Stimulated activated CD8-positive, alpha-beta memory T cell treated with anti-CD3 and anti-CD28 coated beads, Interleukin-15, amount 100 ng/mL, for 1 hour (primary cell): Measurements from ENCODE around the gene BRD4.

Source experiments
- DNase-seq: peaks from one replicate; pipeline ENCODE4 v3.0.0-alpha.2; 2020; ENCODE audit warnings: low read depth

BRD4 gene

DNA sequence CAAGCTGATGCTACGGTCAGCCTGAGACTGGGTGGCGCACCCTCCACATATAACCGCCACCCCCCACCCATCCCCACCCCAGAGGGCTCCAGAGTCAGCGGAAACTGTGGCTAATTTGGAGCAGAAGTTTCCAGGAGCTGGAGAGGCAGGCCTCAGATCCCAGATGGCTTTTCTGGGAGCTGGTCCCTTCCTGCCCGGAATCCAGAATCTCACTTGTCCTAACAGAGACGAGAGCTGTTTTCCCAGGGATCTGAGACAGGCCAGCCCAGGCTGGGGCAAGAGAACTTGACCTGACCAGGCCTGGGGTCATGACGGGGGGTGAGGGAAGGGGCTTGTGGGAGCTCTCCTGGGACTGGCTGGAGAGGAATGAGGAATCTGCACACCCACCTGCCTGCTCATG is 106.6 kb downstream of the BRD4 start:
- no peak for DNase-seq

GRCh38 chr19:15223649-15224361 is 108.5 kb downstream of the BRD4 start:
- no peak for DNase-seq

- DNase-seq = peak; percentile 35
Measured at GRCh38 chr19:15222738-15223648, 109.3 kb downstream of the BRD4 start.

DNA sequence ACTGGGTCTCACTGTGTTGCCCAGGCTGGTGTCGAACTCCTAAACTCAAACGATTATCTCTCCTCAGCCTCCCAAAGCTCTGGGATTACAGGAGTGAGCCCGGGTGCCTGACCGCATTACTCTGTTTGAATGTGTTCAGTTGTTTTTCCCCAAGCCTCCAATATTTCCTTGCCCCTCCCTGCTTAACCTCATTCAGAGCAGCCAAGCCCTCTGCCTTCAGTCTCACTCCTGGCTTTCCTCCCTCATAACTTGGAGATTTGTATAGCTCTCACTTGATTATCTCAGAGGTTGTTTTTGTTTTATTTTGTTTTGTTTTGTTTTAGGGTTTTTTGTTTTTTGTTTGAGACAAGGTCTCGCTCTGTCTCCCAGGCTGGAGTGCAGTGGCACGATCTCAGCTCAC is 111.5 kb downstream of the BRD4 start:
- DNase-seq = no peak

DNA sequence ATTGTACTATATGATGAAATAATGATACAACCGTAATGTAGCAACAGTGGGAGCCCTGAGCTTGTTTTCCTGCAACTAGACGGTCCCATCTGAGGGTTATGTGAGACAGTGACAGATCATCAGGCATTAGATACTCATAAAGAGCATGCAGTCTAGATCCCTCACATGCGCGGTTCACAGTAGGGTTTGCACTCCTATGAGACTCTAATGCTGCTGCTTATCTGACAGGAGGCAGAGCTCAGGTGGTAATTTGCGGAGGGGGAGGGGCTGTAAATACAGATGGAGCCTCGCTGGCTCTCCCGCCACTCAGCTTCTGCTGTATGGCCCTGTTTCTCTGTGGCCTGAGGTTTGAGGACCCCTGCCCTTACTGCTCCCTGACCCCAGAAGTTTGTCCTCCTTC is 113.8 kb downstream of the BRD4 start:
- no peak for DNase-seq

DNA sequence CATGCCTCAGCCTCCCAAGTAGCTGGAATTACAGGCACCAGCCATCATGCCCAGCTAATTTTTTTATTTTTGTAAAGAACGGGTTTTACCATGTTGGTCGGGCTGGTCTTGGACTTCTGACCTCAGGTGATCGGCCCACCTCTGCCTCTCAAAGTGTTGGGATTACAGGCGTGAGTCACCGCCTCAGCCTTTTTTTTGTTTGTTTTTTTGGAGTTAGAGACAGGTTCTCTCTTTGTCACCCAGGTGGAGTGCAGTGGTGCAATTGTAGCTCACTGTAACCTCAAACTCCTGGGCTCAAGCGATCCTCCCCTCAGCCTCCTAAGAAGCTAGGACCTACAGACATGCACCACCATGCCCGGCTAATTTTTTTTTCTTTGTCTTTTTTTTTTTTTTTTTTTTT is 116.0 kb downstream of the BRD4 start:
- DNase-seq = no peak

- DNase-seq = no peak
Measured at GRCh38 chr19:15213715-15214381, 118.5 kb downstream of the BRD4 start.

- no peak for DNase-seq
Measured at GRCh38 chr19:15212711-15213110, 119.6 kb downstream of the BRD4 start.

- no peak for DNase-seq
Measured at GRCh38 chr19:15210323-15210781, 122.0 kb downstream of the BRD4 start.

- no peak for DNase-seq
Measured at GRCh38 chr19:15201374-15202023, 130.8 kb downstream of the BRD4 start.

GRCh38 chr19:15200553-15201364 is 131.6 kb downstream of the BRD4 start, which contains the start of gene NOTCH3:
Gene NOTCH3, minus strand, starts transcription at chr19:15200995. Its CDS starts 90 bp downstream, at chr19:15200905.
- DNase-seq = no peak

DNA sequence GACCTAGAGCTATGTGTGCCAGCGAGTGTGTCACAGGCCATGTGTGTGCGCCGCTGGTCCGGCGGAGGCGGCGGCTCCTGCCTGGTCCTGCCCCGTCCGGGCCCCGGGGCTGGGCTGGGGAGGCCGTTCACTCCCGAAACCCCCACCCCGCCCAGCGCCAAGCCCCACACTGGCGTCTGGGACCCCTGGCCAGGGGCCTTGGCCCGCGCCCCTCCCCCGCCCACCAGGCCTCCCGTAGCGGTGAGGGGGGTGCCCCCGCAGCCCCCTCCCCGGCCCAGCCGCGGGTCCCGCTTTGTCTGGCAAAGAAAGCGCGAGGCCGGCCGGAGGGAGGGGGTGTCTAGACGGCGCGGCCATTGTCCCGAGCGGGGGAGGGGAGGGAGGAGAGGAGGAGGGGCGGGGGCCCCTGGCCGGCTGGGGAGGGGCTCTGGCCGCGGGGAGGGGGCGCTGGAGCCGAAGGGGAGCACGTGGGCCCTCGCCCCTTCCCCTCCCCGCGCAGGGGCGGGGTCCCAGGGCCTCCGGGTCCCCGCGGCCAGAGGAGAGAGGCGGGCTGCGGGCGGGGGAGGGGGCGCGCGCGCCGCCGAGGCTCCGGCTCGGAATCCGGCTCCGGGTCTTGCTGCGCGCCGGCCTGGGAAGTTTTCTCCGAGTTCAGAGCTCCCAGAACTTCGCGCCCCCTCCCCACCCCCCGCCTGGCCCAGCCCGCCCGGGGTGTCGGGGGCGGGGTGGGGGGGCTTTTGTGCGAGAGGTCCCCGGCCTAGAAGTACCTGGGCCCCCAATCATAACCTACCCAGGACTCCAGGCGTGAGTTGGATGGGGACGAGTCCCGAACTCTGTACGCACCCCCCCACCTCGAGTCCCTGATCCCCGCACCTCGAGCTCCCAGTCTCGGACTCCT is 132.4 kb downstream of the BRD4 start:
- DNase-seq = no peak

DNA sequence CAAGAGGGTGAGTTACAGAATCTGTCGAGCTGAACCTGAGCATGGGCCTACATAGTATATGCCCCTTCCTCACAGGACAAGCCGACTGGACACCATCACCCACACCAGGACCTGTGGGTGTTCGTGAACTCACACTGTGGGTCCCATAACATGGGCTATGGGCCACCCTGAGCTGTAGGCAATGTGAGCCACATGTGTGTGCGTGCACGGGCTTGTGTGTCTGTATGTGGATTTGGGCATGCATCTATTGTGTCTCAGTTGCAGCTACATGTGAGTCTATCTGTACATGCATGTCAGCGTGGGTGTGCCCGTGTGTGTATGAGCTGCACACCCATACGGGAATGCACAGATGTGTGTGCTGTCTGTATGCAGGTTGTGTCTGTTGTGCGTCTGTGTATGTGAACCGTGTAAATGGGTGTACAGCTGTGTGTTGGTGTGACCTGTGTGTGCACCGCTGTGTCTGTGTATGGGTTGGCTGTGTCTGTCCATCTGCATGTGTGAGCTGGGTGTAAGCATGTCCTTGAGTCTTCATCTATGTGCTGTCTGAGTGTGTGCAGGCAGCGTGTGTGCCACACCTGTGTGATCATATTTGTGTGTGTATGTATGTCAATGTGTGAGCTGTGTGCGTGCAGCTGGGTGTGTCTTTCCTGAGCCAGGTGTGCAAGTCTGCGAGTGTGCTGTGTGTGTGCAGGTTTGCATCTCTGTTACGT is 133.2 kb downstream of the BRD4 start:
- DNase-seq = no peak

- no peak for DNase-seq
Measured at GRCh38 chr19:15197942-15198341, 134.4 kb downstream of the BRD4 start.

GRCh38 chr19:15197275-15197941 is 134.9 kb downstream of the BRD4 start:
- no peak for DNase-seq

GRCh38 chr19:15196360-15197005 is 135.9 kb downstream of the BRD4 start:
- no peak for DNase-seq

DNA sequence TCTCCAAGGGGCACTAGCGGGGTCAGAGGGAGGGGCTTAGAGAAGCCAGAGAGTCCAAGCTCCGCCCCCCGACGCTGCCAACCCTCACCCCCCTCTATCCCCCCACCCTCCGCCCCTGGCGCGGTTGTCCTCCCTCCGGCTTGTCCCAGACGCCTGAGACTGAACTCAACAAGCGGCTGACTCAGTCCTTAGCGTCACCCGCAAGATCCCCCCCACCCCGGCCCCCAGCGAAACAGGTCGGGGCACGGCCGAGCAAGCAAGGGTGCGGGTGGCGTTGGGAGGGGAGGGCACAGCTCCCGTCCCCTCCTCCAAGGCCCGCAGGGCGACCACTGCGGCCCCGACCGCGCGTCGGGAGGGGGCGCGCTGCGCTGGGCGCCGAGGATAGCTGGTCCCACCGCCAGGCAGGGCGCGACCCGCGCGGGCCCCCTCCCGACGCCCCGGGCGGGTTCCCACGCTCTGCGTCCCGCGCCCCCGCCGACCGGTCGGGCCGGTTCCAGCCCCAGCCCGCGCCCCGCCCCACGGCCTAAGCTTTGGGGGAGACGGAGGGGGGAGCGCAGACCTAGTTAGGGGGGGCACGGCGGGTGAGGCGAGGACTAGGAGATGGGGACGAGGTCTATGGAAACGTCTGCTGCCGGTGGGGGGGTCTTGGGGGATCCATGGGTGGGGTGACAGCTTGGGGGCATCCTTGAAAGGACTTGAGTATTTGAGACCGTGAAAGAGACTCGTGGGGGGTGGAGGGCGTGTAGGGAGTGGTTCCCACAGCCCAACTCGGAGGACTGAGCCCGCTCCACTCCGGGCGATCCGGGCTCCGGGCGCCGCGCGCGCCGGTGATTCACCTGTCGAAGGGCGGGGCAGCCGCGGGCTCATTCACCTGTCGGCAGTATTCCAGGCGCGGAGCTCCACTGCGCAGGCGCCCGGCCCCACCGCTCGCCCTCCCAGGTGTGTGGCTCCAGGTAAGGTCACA is 136.7 kb downstream of the BRD4 start:
- DNase-seq = no peak
